Sigmoid colon (tissue), 4 donors: Measurements from ENCODE around the gene RAB3B.

Experiments
- CTCF ChIP-seq, 4 experiments: fragments of 450-650 bp in 3 of 4; fragments of 200-600 bp in 1 of 4; IDR thresholded peaks; one replicate each; pipeline ENCODE4 v1.5.1; 2016 to 2019; ENCODE audit warnings: antibody characterized with exemption in 4 of 4, mild to moderate bottlenecking in 3 of 4, moderate library complexity in 2 of 4
- EP300 ChIP-seq, 4 donors: sonication (generic); formaldehyde crosslinking; IDR thresholded peaks; one replicate each; pipeline ENCODE4 v1.6.1; 2017; ENCODE audit warnings: antibody characterized with exemption in 4 of 4
- POLR2A ChIP-seq, 2 donors: fragments of 450-650 bp; IDR thresholded peaks; one replicate each; pipeline ENCODE4 v1.6.1; 2016; ENCODE audit warnings: antibody characterized with exemption in 2 of 2, mild to moderate bottlenecking in 2 of 2, moderate library complexity in 2 of 2
- POLR2AphosphoS5 ChIP-seq, 4 donors: sonication (generic); formaldehyde crosslinking; IDR thresholded peaks; one replicate each; pipeline ENCODE4 v1.6.1; 2017; ENCODE audit warnings: antibody characterized with exemption in 4 of 4

DNA sequence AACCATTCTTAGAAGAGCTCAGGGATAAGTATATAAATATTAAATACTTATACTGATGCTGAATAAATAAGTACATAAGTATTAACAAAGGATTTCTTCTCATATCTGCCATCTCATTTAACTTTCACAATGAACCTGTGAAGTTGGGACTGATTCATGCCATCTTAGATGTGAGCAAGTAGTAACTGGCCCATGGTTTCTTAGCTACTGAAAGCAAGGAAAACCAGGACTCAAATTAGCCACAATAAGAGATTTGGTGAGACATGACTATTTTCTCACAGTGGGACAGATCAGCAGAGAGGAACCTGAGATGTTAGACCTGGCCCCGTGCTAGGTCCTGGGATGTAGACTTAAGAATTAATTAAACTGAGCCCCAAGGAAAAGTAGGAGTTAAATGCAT lies 8.2 kb upstream of the RAB3B start:
- no peak for TF ChIP-seq CTCF (IDR thresholded peaks at IDR 0.05)
- no peak for TF ChIP-seq EP300 (IDR thresholded peaks at IDR 0.05)
- TF ChIP-seq POLR2A (IDR thresholded peaks at IDR 0.05) = no peak
- no peak for TF ChIP-seq POLR2AphosphoS5 (IDR thresholded peaks at IDR 0.05)
